Measurements from ENCODE around the gene MYO1B.

GRCh38 chr2:191470306-191470705 is 225.1 kb downstream of the MYO1B start:
- no peak for TF ChIP-seq CTCF (IDR thresholded peaks at IDR 0.05; ENCODE audit: low read depth, low read length)
- no peak for TF ChIP-seq EZH2phosphoT487 (IDR thresholded peaks at IDR 0.05; ENCODE audit: low read depth)

All from OCI-LY3 (cell line).